ENCODE measurements around the gene ACSL5.

The ACSL5 gene

GRCh38 chr10:112429654-112430230 lies 55.8 kb downstream of the ACSL5 start:
- CTCF ChIA-PET: no interaction called here
- no peak overlapping the region for H3K27ac Mint-ChIP-seq
- H3K4me3 Mint-ChIP-seq: no peak overlapping the region
- H3K27me3 Mint-ChIP-seq: no peaks in the 10 kb centered on the region
- H3K9me3 Mint-ChIP-seq: no peaks in the 10 kb centered on the region
- no peaks in the 10 kb centered on the region for H3K4me1 Mint-ChIP-seq
- DNase-seq: no peak
- peaks cover 40% of the 10 kb centered on the region for H3K36me3 Mint-ChIP-seq

- Mint-ChIP-seq H3K9me3 (no peaks in the 10 kb centered on the region), H3K36me3 (peaks cover 28% of the 10 kb centered on the region), H3K27ac (no peak overlapping the region), H3K4me1 (no peaks in the 10 kb centered on the region), H3K4me3 (no peak overlapping the region), H3K27me3 (no peaks in the 10 kb centered on the region)
- CTCF ChIA-PET: interaction anchor here (1.1 to 2.0 kb wide), 2 partner anchors 38 to 296 kb away, joined by 4 to 6 read pairs; no protein-coding TSS in a partner anchor
- DNase-seq: no peak
Measured at GRCh38 chr10:112433136-112433535, 59.2 kb downstream of the ACSL5 start.

- Mint-ChIP-seq H3K4me1 (no peaks in the 10 kb centered on the region), H3K4me3 (no peak overlapping the region), H3K36me3 (peaks cover 26% of the 10 kb centered on the region), H3K27ac (no peak overlapping the region), H3K9me3 (no peaks in the 10 kb centered on the region), H3K27me3 (no peaks in the 10 kb centered on the region)
- DNase-seq: no peak
- CTCF ChIA-PET: interaction anchor here (0.7 to 4.0 kb wide), 21 partner anchors 10 to 319 kb away, joined by 3 to 19 read pairs (median 4); no protein-coding TSS in a partner anchor
Measured at GRCh38 chr10:112434988-112435619, 61.2 kb downstream of the ACSL5 start.

- no peak overlapping the region for H3K4me3 Mint-ChIP-seq
- peaks cover 9% of the 10 kb centered on the region for H3K4me1 Mint-ChIP-seq
- no peak overlapping the region for H3K27ac Mint-ChIP-seq
- no peaks in the 10 kb centered on the region for H3K27me3 Mint-ChIP-seq
- CTCF ChIA-PET: no interaction called here
- DNase-seq: no peak
- H3K9me3 Mint-ChIP-seq: no peaks in the 10 kb centered on the region
- H3K36me3 Mint-ChIP-seq: peaks cover 35% of the 10 kb centered on the region
Measured at GRCh38 chr10:112438356-112438755, 64.4 kb downstream of the ACSL5 start.

GRCh38 chr10:112441520-112441919 lies 67.6 kb downstream of the ACSL5 start:
- no peak for DNase-seq
- CTCF ChIA-PET: no interaction called here
- no peaks in the 10 kb centered on the region for H3K9me3 Mint-ChIP-seq
- H3K27ac Mint-ChIP-seq: no peak overlapping the region
- H3K4me1 Mint-ChIP-seq: peaks cover 33% of the 10 kb centered on the region
- H3K27me3 Mint-ChIP-seq: no peaks in the 10 kb centered on the region
- peaks cover 48% of the 10 kb centered on the region for H3K36me3 Mint-ChIP-seq
- H3K4me3 Mint-ChIP-seq: no peak overlapping the region

GRCh38 chr10:112442063-112442462 lies 68.1 kb downstream of the ACSL5 start:
- Mint-ChIP-seq H3K9me3 (no peaks in the 10 kb centered on the region), H3K4me1 (peaks cover 33% of the 10 kb centered on the region), H3K36me3 (peaks cover 48% of the 10 kb centered on the region), H3K27ac (no peak overlapping the region), H3K27me3 (no peaks in the 10 kb centered on the region), H3K4me3 (no peak overlapping the region)
- CTCF ChIA-PET: interaction anchor here (0.6 kb wide), 1 partner anchor 15 kb away, joined by 3 read pairs; no protein-coding TSS in a partner anchor
- no peak for DNase-seq

GRCh38 chr10:112446055-112446854 lies 72.3 kb downstream of the ACSL5 start:
- H3K9me3 Mint-ChIP-seq: no peaks in the 10 kb centered on the region
- H3K27me3 Mint-ChIP-seq: no peaks in the 10 kb centered on the region
- CTCF ChIA-PET: interaction anchor here (0.7 to 1.1 kb wide), 2 partner anchors 18 to 26 kb away, joined by 3 read pairs; no protein-coding TSS in a partner anchor
- H3K27ac Mint-ChIP-seq: peak overlapping the region; percentile 91
- peak overlapping the region; percentile 85 for H3K4me3 Mint-ChIP-seq
- peaks cover 47% of the 10 kb centered on the region for H3K4me1 Mint-ChIP-seq
- DNase-seq: peak; percentile 25
- H3K36me3 Mint-ChIP-seq: peaks cover 35% of the 10 kb centered on the region

- peak within 1 kb of the TSS; percentile 91 for H3K27ac Mint-ChIP-seq
- H3K9me3 Mint-ChIP-seq: no peaks in the 10 kb centered on the region
- DNase-seq: peak; percentile 89
- H3K4me1 Mint-ChIP-seq: peaks cover 46% of the 10 kb centered on the region
- peak within 1 kb of the TSS; percentile 85 for H3K4me3 Mint-ChIP-seq
- CTCF ChIA-PET: interaction anchor here (1.7 kb wide), 1 partner anchor 10 kb away, joined by 4 read pairs; no protein-coding TSS in a partner anchor
- H3K27me3 Mint-ChIP-seq: no peaks in the 10 kb centered on the region
- peaks cover 32% of the 10 kb centered on the region for H3K36me3 Mint-ChIP-seq
Measured at GRCh38 chr10:112446855-112447619, 73.1 kb downstream of the ACSL5 start, which contains the start of the genes VTI1A and ZDHHC6. VTI1A (plus strand) TSS chr10:112447215; CDS start chr10:112447374, 159 bp downstream. ZDHHC6 (minus strand) TSS chr10:112446914; CDS start chr10:112445436, 1,478 bp downstream.

GRCh38 chr10:112447620-112447928 lies 73.7 kb downstream of the ACSL5 start:
- Mint-ChIP-seq H3K4me1 (peaks cover 41% of the 10 kb centered on the region), H3K27me3 (no peaks in the 10 kb centered on the region), H3K36me3 (peaks cover 29% of the 10 kb centered on the region), H3K9me3 (no peaks in the 10 kb centered on the region), H3K27ac (peak overlapping the region; percentile 91), H3K4me3 (peak overlapping the region; percentile 85)
- CTCF ChIA-PET: interaction anchor here (1.7 kb wide), 1 partner anchor 9 kb away, joined by 4 read pairs; no protein-coding TSS in a partner anchor
- no peak for DNase-seq

- Mint-ChIP-seq H3K4me3 (peak overlapping the region; percentile 12), H3K36me3 (peaks cover 23% of the 10 kb centered on the region), H3K4me1 (peaks cover 35% of the 10 kb centered on the region), H3K27ac (no peak overlapping the region), H3K9me3 (no peaks in the 10 kb centered on the region), H3K27me3 (no peaks in the 10 kb centered on the region)
- DNase-seq: no peak
- CTCF ChIA-PET: interaction anchor here (1.3 to 1.7 kb wide), 2 partner anchors 8 to 23 kb away, joined by 3 to 4 read pairs; no protein-coding TSS in a partner anchor
Measured at GRCh38 chr10:112448888-112449287, 75.0 kb downstream of the ACSL5 start.

- Mint-ChIP-seq H3K36me3 (peaks cover 5% of the 10 kb centered on the region), H3K4me3 (no peak overlapping the region), H3K27me3 (no peaks in the 10 kb centered on the region), H3K4me1 (peaks cover 3% of the 10 kb centered on the region), H3K9me3 (no peaks in the 10 kb centered on the region), H3K27ac (no peak overlapping the region)
- DNase-seq: no peak
- CTCF ChIA-PET: interaction anchor here (0.7 to 1.0 kb wide), 2 partner anchors 20 to 34 kb away, joined by 3 read pairs; no protein-coding TSS in a partner anchor
Measured at GRCh38 chr10:112454910-112455779, 81.2 kb downstream of the ACSL5 start.

- Mint-ChIP-seq H3K27ac (no peak overlapping the region), H3K4me1 (peaks cover 3% of the 10 kb centered on the region), H3K4me3 (no peak overlapping the region), H3K27me3 (no peaks in the 10 kb centered on the region), H3K9me3 (no peaks in the 10 kb centered on the region), H3K36me3 (no peaks in the 10 kb centered on the region)
- no peak for DNase-seq
- CTCF ChIA-PET: interaction anchor here (0.7 to 1.2 kb wide), 4 partner anchors 8 to 15 kb away, joined by 3 to 5 read pairs (median 4); no protein-coding TSS in a partner anchor
Measured at GRCh38 chr10:112456533-112456932, 82.6 kb downstream of the ACSL5 start.

- Mint-ChIP-seq H3K4me3 (no peak overlapping the region), H3K27me3 (no peaks in the 10 kb centered on the region), H3K36me3 (peaks cover 20% of the 10 kb centered on the region), H3K27ac (no peak overlapping the region), H3K4me1 (peaks cover 3% of the 10 kb centered on the region), H3K9me3 (no peaks in the 10 kb centered on the region)
- CTCF ChIA-PET: interaction anchor here (3.8 kb wide), 1 partner anchor 11 kb away, joined by 18 read pairs; no protein-coding TSS in a partner anchor
- DNase-seq: no peak
Measured at GRCh38 chr10:112460366-112460765, 86.5 kb downstream of the ACSL5 start.
